Transverse colon (tissue), 4 donors: Measurements from ENCODE around the gene HUS1B. TPM values are rescaled to one million over a fixed set of nuclear protein-coding genes. Genes with fewer than 3 reads are reported as not detected.

Source experiments
- DNase-seq: peaks from one replicate; pipeline ENCODE4 v3.0.0-alpha.2; 2019
- H3K27ac ChIP-seq, 4 donors: fragments of 200-600 bp; sonication (generic); 2 replicates each; pipeline ENCODE4 v1.5.1; 2016 to 2018; ENCODE audit warnings: inconsistent platforms in 4 of 4
- H3K27me3 ChIP-seq: fragments of 200-600 bp; sonication (generic); 2 replicates; pipeline ENCODE4 v1.5.1; 2017; ENCODE audit warnings: inconsistent platforms
- H3K36me3 ChIP-seq, 4 donors: fragments of 200-600 bp; sonication (generic); 2 replicates each; pipeline ENCODE4 v1.5.1; 2017 to 2019; ENCODE audit warnings: inconsistent platforms in 4 of 4
- H3K4me1 ChIP-seq, 4 donors: fragments of 200-600 bp; sonication (generic); 2 replicates each; pipeline ENCODE4 v1.5.1; 2017 to 2020; ENCODE audit warnings: inconsistent platforms in 4 of 4
- H3K4me3 ChIP-seq, 4 donors: fragments of 200-600 bp; sonication (generic); 1 replicate in 1 of 4; 2 replicates in 3 of 4; pipeline versions ENCODE4 v1.5.1 to v1.6.1; 2017 to 2019; ENCODE audit warnings: inconsistent platforms in 4 of 4
- H3K9me3 ChIP-seq, 2 donors: fragments of 200-600 bp; sonication (generic); 2 replicates each; pipeline ENCODE4 v1.5.1; 2017 to 2019; ENCODE audit warnings: inconsistent platforms in 2 of 2
- CTCF ChIP-seq, 5 experiments: fragments of 200-600 bp in 3 of 5; fragments of 450-650 bp in 2 of 5; sonication (generic) in 3 of 5; IDR thresholded peaks; 1 replicate in 2 of 5; 2 replicates in 3 of 5; pipeline ENCODE4 v1.5.1; 2016 to 2017; ENCODE audit warnings: antibody characterized with exemption in 5 of 5, inconsistent platforms in 3 of 5, mild to moderate bottlenecking in 2 of 5, moderate library complexity in 1 of 5
- EP300 ChIP-seq: sonication (generic); formaldehyde crosslinking; IDR thresholded peaks from one replicate; pipeline ENCODE4 v1.6.1; 2017; ENCODE audit warnings: antibody characterized with exemption, low read depth
- POLR2A ChIP-seq: fragments of 450-650 bp; IDR thresholded peaks from one replicate; pipeline ENCODE4 v1.6.1; 2016; ENCODE audit warnings: antibody characterized with exemption, mild to moderate bottlenecking, moderate library complexity
- POLR2AphosphoS5 ChIP-seq, 3 donors: sonication (generic); formaldehyde crosslinking; IDR thresholded peaks; one replicate each; pipeline ENCODE4 v1.6.1; 2016; ENCODE audit warnings: antibody characterized with exemption in 3 of 3
- WGBS, 2 donors: methylation state at CpG; one replicate each; pipeline ENCODE4 v1.1.5; 2018; ENCODE audit warnings: low coverage in 1 of 2; 5-methylcytosine and 5-hydroxymethylcytosine counted together
- in situ Hi-C, 4 donors: fragments of 200-750 bp; cut with MboI; loops; one replicate each; pipeline versions ENCODE4 v1.15.0 to v1.15.1; 2017; ENCODE audit warnings: low sequenced_read_pairs in 3 of 4, low pct_ligation_motif_present in 1 of 4, low pct_unique_long_range_greater_than_20kb in 1 of 4
- intact Hi-C: fragments of 100-400 bp; cut with DNase I; formaldehyde crosslinking; loops from one replicate; pipeline ENCODE4 v1.15.1; 2023; ENCODE audit warnings: low total_unique reads
- total RNA-seq, 4 donors: library from RNA; depleted of rRNA; stranded (reverse); fragments of >200 nt; gene quantifications; one replicate each; pipeline ENCODE4 v1.1.0, GENCODE V29; 2016

The HUS1B gene
- total RNA-seq, 4 donors from 2014 or later: 0.80 to 7.5 (median 3.7) TPM; not detected in 1

- no peak overlapping the region for H3K27ac ChIP-seq
- DNase-seq: no peak
- no peaks in the 10 kb centered on the region for H3K4me1 ChIP-seq
- WGBS, 2 donors: 86 to 100% methylated on average over 1 of the region's 1 CpG
- H3K4me3 ChIP-seq: no peak overlapping the region
- in situ Hi-C loops (no loop called here), intact Hi-C loops (no loop called here)
- TF ChIP-seq CTCF (IDR thresholded peaks at IDR 0.05): no peak
- no peak for TF ChIP-seq POLR2A
- no peak for TF ChIP-seq POLR2AphosphoS5 (IDR thresholded peaks at IDR 0.05)
- no peak for TF ChIP-seq EP300
- no peaks in the 10 kb centered on the region for H3K27me3 ChIP-seq
- no peaks in the 10 kb centered on the region for H3K9me3 ChIP-seq
- no peaks in the 10 kb centered on the region for H3K36me3 ChIP-seq
These were observed 23.3 kb downstream of the HUS1B start for GRCh38 chr6:633611-634010.

GRCh38 chr6:628766-629165 is 28.1 kb downstream of the HUS1B start:
- no peak for DNase-seq
- no peak for TF ChIP-seq POLR2A
- no peak for TF ChIP-seq EP300
- TF ChIP-seq POLR2AphosphoS5 (IDR thresholded peaks at IDR 0.05): no peak
- no peak for TF ChIP-seq CTCF (IDR thresholded peaks at IDR 0.05)
- in situ Hi-C loops: no loop called here
- Histone ChIP-seq H3K27ac (no peak overlapping the region), H3K9me3 (no peaks in the 10 kb centered on the region), H3K27me3 (no peaks in the 10 kb centered on the region), H3K4me1 (peaks cover 0 to 4% (median 0%) of the 10 kb centered on the region in 4 donors), H3K4me3 (no peak overlapping the region), H3K36me3 (no peaks in the 10 kb centered on the region)
- WGBS, 2 donors: 72 to 80% methylated on average over 2 to 3 of the region's 3 CpGs
- intact Hi-C loops: no loop called here

GRCh38 chr6:626236-626635 is 30.7 kb downstream of the HUS1B start:
- WGBS, 2 donors: 75 to 77% methylated on average over 9 of the region's 9 CpGs
- H3K4me3 ChIP-seq: no peak overlapping the region
- DNase-seq: no peak
- no peaks in the 10 kb centered on the region for H3K9me3 ChIP-seq
- intact Hi-C loops (no loop called here), in situ Hi-C loops (no loop called here)
- H3K27ac ChIP-seq: peak overlapping the region; percentile 44 to 65 (median 56)
- H3K36me3 ChIP-seq: no peaks in the 10 kb centered on the region
- no peak for TF ChIP-seq CTCF (IDR thresholded peaks at IDR 0.05)
- TF ChIP-seq POLR2A: no peak
- no peak for TF ChIP-seq POLR2AphosphoS5 (IDR thresholded peaks at IDR 0.05)
- no peak for TF ChIP-seq EP300
- peaks cover 0 to 4% (median 0%) of the 10 kb centered on the region in 4 donors for H3K4me1 ChIP-seq
- no peaks in the 10 kb centered on the region for H3K27me3 ChIP-seq

- in situ Hi-C loops: no loop called here
- intact Hi-C loops: no loop called here
- TF ChIP-seq CTCF (IDR thresholded peaks at IDR 0.05): peak in 2 of 5 experiments; percentile 6 to 13
- no peak for TF ChIP-seq EP300
- H3K9me3 ChIP-seq: no peaks in the 10 kb centered on the region
- DNase-seq: no peak
- H3K27me3 ChIP-seq: no peaks in the 10 kb centered on the region
- no peak overlapping the region for H3K4me3 ChIP-seq
- H3K4me1 ChIP-seq: peaks cover 0 to 4% (median 0%) of the 10 kb centered on the region in 4 donors
- peak overlapping the region; percentile 47 to 65 (median 52) for H3K27ac ChIP-seq
- no peaks in the 10 kb centered on the region for H3K36me3 ChIP-seq
- 79% methylated on average over 11 of the region's 11 CpGs; no CpG with 5 or more reads in 1 of the 2 donors for WGBS, 2 donors
These were observed 31.9 kb downstream of the HUS1B start for GRCh38 chr6:624979-625378.
